Endothelial cell of hepatic sinusoid (primary cell): ENCODE results near the gene NGLY1.

Experiments
- in situ Hi-C: cut with HindIII; loops from 2 replicates; pipeline ENCODE4 v1.10.0; 2017; ENCODE audit warnings: low sequenced_read_pairs

Gene NGLY1

DNA sequence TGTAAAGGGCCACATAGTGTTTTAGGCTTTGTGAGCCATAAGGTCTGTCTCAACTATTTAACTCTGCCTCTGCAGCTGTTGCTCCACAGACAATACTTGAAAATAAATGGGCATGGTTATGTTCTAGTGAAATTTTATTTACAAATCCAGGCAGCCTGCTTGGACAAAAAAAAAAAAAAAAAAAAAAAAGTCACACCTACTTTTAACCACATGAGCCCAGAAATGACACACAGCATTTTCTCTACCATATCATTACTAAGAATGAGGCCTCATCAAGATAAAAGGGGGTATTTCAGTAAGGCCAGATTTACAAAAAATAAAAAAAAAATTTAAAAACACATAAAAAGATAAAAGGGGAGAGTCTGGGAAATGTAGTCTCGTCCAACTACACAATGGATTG lies 1.7 kb upstream of the NGLY1 start:
- in situ Hi-C loops, result no loop called here

DNA sequence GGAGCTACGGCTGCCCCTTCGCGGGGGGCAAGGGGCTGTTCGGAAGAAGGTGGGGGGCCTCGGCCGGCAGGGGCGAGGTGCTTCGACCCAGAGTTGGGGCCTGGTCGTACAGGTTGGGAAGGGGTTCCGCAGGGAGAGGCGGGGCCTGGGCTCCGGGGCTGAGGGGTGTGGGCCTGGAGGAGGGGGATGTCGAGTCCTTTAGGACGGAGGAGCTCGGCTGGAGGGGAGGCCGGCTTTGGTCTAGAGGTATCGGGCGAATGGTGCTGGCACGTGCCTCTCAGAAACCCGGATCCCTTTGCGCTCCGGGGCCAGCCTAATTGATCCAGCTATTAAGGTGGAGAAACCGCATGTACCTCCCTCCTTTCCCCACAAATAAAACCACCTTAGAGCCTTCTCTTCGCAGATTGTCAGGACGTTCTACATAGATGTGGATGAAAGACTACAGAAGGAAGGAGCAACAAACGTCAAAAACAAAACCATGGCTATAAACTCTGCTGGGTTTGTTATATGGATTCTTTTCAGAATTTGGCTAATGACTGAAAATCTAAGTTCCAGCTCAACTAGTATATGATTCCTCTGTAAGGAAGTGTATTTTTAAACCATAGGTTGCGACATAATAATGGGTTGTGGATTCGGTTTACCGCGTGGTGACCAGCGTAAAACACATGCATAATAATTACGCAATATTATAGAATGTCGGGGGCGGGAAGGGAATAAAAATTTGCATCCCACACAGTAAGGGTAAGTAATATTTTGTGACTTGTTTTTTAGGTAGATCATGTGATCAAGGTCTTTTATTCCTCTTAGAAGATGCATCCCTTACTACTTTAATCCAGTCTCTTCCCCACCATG lies 644 bp upstream of the NGLY1 start:
- in situ Hi-C loops, result no loop called here

DNA sequence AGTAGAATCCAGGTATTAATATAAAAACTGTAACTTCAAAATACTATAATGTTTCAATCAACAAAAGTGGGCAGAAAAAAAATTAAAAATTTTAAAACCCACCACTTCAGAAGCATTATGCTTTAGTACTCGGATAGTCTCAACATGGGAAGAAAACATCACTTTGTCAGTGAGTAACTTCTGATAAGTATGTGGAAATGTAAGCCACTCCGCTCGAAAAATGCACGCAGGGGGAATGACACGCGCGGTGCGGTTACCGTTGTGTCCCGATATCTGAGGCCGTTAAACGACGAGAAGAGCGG lies 656 bp downstream of the NGLY1 start:
- in situ Hi-C loops, result no loop called here

DNA sequence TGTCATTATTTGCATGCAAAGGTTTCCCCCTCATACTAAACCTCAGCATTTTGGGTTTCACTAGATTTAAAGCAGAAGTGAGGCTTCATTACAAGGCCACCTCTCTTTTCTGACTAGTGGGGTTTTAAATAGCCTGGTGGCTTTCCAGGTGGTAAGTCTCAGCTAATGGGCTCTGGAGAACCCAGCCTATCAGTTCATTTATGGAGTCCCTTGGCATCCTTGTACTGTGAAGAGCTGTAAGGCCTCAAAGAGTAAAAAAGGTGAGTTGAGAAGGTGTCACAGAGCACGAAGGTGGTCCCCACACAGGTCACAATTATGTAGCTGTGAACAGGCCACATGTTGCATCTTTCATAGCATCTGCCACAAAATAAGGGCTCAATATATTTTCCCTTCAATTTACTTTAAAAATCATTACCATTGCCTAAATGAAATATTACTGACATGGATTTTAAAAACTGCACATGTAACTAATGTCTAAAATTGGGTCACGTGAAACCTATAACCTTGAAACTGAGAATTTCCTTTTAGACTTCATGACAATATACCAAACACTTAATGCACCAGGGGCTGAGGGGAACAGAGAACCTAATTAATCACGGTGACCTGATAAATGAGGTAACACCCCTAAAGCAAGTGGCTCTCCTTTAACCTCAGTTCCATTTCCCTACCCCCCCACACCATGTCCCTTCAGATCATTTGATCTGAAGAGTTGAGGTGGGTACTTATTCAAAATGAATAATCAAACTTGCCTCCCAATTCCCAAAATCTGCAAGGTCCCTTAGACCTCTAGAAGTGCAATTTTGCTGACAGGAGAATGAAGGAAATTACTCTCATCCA lies 1.3 kb downstream of the NGLY1 start:
- in situ Hi-C loops, result no loop called here

DNA sequence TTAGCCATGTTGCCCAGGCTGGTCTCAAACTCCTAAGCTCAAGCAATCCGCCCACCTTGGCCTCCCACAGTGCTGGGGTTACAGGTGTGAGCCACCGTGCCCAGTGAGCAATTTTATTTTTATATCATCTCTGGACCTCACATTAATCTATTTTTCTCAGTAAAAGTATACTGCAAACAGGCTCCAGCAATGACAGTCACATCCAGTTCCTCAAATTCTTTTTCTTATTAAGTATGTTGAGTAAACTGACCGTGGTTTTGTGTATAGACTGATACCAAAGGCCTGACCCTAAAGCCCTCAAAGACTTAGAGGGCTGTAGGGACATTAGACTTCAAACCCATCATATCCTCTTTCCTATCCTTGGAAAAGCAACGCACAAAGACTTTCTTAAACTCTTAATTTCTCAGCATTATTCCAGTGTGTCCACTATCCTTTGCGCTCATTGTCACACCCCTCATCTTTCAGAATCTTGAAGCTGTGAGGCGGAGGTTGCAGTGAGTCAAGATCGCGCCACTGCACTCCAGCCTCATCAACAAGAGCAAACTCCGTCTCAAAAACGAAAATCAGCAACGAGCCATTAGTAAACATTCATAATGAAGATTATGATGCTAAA lies 2.0 kb downstream of the NGLY1 start:
- in situ Hi-C loops, result no loop called here

DNA sequence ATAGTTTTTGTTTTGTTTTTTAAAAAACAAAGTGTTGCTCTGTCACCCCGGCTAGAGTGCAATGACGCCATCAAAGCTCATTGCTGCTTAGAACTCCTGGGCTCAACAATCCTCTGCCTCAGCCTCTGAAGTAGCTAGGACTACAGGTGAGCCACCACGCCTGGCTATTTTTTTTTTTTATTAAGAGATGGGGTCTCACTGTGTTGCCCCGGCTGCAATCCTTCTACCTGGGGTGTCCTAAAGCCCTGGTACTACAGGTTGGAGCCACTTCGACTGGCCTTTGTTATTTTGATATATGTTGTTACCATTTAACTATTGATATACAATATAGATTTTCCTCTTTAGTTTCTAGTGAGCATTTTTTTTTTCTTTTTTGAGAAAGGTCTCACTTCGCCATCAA lies 2.6 kb downstream of the NGLY1 start:
- in situ Hi-C loops, result no loop called here

DNA sequence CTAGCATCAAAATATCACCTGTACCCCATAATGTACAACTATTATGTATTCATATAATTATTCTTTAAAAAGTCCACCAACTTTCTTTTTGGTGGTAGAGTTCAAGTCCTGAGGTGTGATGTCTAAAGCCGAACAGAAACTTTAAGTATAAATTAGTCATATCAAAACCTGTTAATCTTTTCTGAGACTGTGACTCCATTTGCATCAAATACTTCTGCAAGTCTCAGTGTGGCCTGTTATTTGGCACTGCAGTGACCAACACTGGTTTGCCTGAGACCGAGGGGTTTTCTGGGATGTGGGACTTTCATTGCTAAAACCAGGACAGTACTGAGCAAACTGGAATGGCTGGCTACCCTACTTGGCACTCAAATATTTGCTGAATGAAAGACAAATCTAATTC lies 7.3 kb downstream of the NGLY1 start:
- in situ Hi-C loops, result no loop called here

DNA sequence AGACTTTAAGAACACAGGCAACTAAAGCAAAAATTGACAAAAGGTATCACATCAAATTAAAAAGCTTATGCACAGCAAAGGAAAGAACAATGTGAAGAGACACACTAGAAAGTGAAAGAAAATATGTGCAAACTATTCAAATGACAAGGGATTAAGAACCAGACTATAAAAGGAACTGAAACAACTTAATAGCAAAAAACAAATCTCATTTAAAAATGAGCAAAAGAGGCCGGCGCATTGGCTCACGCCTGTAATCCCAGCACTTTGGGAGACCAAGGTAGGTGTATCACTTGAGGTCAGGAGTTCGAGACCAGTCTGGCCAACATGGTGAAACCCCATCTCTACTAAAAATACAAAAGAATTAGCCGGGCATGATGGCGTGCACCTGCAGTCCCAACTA lies 14.4 kb downstream of the NGLY1 start:
- in situ Hi-C loops, result no loop called here

DNA sequence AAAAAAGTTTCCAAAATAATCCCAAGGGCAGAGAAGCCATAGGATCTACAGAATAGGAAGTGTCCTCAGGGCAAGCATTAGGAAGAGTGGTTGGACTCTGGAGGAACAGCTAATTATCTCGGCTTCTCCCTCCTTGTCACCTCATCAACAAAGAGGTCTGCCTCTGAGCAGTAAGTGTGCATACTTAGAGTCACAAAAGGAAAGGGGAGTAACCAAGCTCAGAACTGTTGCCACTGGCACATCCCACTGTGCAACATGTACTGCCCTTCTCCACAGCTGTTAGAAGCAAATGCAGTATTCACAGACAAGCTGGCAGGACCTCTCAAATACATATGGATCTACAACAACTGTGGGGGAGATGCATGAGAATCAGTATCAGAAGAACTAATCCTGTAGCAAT lies 31.5 kb downstream of the NGLY1 start:
- in situ Hi-C loops, result no loop called here

DNA sequence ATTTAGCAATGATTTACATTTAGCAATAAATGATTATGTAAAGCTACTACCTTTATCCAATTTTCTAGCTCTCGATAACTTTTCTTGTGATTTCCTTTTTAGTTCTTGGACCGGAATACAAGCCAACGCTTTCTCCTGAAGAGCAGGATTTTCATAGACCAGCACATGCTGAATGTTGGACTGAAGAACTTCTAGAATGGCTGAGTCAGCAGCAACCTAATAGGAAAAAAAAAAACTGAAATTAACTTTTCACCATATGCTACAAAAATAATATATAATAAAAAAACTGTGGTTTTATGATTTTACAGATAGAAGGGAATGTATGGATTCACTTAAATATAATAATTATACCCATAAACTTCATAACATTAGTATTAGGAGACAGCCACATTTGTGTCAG lies 32.2 kb downstream of the NGLY1 start:
- in situ Hi-C loops, result no loop called here

DNA sequence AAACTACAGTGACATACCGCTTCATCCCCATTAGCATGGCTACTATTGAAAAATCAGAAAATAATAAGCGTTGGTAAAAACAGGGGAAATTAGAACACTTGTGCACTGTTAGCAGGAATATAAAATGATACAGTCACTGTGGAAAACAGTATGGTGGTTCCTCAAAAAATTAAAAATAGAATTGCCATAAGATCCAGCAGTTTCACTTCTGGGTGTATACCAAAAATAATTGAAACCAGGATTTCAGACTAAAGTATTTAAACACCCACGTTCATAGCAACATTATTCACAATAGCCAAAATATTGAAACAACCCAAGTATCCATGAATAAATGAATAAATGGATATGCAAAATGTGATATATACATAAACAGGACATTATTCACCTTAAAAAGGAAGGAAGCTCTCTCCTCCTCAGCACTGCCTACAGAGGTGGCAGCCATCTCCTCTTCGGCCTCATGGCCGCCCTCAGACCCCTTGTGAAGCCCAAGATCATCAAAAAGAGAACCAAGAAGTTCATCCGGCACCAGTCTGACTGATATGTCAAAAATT lies 34.1 kb downstream of the NGLY1 start:
- in situ Hi-C loops, result no loop called here

DNA sequence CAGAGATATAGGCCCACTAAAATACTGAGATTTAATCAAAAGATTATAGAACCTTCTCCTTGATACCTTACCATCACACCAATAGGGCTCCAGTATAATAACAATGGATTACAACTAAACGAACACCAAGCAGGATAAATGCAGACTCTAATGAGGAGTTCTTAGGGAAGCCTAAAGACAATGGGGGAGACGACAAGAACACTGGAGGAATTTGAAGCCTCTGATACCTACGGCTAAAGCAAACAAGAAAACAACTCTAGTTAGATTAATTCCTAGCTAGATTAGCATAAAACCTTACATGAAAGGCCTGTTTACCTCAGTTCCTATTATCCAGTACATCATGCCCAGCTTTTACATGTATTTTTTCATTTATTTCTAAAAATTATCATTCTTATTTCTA lies 35.1 kb downstream of the NGLY1 start:
- in situ Hi-C loops, result no loop called here

DNA sequence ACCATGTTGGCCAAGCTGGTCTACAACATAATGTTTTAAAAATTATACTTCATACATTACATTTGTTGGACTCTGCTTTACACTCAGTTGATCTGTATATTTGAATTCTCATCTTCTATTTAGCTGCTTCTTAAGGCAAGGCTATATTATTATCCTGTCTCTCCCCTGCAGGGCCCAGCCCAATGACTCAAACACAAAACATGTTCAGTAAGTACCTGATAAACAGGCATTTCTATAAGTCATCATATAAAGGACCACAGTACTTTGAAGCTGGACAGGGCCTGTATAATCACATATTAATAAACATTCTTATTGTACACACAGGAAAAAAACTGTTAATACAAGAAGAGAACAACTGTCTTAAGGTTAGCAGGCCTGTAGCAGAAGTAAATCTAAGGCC lies 36.2 kb downstream of the NGLY1 start:
- in situ Hi-C loops, result no loop called here

DNA sequence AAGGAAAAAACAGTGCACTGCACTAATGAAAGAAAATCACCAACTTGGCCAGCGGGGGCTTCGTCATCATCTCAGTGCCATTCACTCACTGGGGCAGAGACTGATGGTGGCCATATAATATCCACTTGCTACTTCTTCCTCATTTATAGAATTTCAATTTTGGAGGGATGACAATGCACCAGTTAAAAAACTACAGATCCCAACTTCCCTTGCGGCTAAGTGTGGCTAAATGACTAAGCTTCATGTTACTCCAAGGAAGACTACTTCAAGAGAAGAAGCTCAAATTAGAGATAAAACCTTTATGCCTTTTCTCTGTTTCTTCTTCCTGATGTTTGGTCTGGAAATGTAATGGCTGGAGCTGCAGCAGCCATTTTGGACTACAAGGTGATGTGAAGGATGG lies 38.8 kb downstream of the NGLY1 start:
- in situ Hi-C loops, result no loop called here

DNA sequence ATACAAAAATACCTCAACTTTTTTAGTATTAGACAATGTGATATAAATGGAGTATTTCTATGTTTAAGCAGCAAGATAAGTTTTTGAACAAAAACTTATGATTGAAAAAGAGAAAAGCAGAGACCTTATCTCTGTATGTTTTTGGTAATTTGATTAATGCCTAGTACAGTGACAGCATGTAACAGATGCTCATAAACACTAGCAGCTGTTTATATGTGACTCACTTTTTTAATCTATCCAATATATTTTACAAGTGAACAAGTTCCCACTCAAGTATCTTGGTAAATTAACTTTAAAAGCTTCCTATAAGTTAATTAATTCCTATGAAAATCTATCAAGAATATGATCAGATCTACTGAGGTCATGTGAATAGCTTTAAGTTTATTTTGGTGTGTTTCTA lies 55.1 kb downstream of the NGLY1 start:
- in situ Hi-C loops, result no loop called here

DNA sequence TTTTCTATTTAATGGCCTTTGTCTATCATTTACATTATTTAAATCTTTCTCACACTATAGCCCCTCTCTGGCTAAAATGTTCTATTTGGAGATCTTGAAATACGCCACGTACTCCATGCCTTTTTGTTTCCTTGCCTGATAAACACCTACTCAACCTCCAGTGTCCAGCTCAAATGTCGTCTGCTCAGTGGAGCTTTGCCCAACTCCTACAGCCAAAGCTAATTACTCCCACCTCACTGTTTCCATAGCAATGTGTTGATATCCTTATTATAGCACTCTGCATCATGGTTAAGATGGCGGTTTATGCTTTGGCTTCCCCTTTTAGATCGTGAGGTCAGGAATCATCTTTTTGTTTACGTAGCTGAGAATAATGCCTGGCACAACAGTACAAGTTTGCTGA lies 55.9 kb downstream of the NGLY1 start:
- in situ Hi-C loops, result no loop called here

DNA sequence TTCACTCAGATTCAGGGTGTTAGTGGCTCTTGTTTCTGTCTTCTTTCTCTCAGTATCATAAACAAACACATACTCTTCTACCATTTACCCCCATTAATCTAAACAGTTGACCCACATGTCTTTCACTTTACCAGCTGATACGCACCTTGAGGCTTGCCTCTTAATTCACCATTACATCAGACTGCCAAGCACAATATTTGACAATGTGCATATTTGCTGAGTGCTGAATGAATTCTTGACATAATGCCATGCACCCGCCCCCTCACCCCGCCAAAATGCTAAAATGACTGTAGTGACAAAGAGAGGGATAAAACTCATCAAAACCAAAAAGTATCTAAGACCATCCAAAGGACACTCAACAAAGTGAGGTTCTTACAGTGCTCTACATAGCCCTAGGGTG lies 57.4 kb downstream of the NGLY1 start:
- in situ Hi-C loops, result no loop called here

DNA sequence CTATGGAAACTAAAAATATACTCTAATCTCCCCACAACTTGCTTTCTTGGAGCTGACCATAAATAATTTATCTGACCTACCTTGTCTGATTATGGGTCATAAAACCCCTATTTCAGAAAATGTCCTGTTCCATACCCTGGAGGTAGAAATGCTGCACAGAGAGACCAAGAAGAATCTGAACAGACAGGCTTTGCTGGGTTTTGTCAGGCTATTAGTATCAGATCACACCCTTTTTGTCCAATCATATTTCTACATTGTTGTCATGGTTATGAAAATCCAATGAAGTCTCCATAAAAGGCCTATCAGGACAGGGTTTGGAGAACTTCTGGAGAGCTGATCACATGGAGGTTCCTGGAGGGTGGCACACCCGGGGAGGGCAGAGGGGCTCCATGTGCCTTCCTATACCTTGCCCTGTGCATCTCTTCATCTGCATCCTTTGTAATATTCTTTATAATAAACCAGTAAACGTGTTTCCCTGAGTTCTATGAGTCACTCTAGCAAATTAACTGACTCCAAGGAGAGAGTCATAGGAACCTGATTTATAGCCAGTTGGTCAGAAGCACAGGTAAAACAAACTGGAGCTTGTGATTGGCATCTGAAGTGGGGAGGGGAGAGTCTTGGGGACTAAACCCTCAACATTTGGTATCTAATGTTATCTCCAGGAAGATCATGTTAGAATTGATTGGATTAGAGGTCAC lies 58.1 kb downstream of the NGLY1 start:
- in situ Hi-C loops, result no loop called here

DNA sequence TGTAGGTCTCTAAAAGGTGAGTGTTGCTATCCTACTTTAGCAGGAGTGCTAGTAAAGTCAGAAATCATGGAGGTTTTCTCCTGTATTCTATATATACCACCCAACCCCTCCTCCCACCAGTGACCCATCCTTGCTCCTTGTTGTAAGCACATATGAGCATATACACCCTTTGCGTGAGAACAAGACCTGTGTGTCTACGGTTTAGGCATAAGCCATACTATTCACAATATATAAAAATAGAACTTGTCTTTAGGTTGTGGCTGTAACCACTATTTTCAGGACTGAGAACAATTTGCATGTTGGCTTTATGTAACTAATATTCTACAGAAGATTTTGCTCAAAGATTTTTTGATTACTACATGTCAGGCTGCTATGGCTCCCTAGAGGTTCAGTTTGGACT lies 59.4 kb downstream of the NGLY1 start:
- in situ Hi-C loops, result no loop called here

DNA sequence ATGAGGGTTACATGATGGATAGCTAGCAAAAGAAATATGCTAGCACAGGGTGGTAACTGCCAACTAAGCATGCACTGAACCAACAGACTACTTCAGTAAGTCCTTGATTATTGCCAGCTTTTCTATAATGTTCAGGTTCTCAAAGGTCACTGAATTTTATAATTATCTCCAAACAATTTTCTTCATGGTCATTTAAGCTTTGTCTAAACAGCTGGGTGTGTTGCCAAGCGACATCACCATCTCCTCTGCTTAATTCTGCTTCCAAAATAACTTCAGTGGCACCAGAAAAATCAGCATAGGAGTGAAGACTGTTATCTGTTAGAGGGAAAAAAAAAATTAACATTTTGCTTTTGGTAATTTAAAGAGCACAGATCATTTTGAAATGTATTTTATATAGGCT lies 63.9 kb downstream of the NGLY1 start:
- in situ Hi-C loops, result no loop called here

DNA sequence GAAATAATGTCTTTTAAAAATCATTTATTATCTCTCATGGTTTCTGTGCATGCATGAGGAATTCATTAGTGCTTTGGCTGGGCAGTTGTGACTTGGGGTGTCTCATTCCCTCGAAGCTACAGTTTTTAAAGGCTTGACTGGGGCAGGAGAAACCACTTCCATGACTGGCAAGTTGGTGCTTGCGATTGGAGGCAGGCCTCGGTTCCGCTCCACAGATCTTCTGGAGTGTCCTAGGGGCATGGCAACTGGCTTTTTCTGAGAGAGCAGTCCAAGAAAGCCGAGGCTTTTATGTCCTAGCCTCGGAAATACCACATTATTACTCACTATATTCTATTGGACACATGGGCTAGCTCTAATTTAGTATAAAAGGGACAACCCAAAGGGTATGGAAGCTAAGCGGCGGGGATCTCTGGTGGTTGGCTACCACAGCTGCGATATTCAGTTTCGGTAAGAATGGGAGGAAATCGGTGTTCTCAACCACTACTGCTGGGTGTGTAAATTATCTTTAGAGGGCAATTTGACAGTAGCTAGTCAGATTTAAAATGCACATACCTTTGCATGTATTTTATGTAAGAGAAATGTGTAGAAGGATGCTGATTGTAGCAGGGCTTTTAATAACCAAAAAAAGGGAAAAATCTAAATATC lies 69.8 kb downstream of the NGLY1 start:
- in situ Hi-C loops, result no loop called here
